Measurements from ENCODE around the gene HASPIN.

DNA sequence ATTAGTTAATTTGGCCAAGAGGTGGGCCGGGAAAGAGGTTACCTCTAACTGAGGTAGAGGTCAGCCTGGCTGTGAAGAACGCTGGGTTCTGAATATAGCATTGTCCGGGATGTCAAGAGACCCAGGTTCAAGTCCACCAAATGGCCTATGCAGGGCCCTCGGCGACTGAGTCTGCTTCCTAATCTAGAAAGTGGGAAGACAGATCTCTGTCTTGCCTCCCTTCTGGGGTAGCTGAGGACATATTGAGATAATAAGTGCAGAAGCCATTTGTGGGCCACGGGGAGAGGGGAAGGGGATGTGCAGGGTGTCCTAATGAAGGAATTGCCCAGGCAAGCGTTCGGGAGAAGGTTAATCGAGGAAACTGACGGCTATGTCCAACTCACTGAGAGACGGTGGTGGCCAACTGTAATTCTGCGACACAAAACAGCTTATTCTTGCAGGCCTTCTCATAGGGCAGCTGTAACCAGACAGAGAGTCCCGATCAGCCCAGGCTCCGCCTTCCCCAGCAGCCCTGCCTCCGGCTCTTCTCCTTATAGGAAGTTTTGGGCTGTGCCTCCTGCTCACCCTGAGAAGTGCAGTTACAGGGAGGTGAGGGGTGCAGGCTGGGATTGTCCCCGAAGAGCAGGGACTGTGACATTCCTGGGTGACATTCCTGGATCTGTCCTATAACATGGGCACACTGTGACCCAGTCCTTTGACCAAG lies 15.9 kb downstream of the HASPIN start:
- TF ChIP-seq, protein P1, sequence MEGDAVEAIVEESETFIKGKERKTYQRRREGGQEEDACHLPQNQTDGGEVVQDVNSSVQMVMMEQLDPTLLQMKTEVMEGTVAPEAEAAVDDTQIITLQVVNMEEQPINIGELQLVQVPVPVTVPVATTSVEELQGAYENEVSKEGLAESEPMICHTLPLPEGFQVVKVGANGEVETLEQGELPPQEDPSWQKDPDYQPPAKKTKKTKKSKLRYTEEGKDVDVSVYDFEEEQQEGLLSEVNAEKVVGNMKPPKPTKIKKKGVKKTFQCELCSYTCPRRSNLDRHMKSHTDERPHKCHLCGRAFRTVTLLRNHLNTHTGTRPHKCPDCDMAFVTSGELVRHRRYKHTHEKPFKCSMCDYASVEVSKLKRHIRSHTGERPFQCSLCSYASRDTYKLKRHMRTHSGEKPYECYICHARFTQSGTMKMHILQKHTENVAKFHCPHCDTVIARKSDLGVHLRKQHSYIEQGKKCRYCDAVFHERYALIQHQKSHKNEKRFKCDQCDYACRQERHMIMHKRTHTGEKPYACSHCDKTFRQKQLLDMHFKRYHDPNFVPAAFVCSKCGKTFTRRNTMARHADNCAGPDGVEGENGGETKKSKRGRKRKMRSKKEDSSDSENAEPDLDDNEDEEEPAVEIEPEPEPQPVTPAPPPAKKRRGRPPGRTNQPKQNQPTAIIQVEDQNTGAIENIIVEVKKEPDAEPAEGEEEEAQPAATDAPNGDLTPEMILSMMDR (IDR thresholded peaks at IDR 0.05; ENCODE audit: poor library complexity, severe bottlenecking) = no peak
- TF ChIP-seq POLR2AphosphoS5 (IDR thresholded peaks at IDR 0.05) (no peak), EZH2 (IDR thresholded peaks at IDR 0.05; ENCODE audit: borderline replicate concordance, insufficient read depth, low read length, poor library complexity, severe bottlenecking) (no peak), RAD21 (conservative IDR thresholded peaks at IDR 0.05) (no peak), EP300 (conservative IDR thresholded peaks at IDR 0.05; ENCODE audit: poor library complexity, severe bottlenecking) (no peak), TAF1 (IDR thresholded peaks at IDR 0.05; ENCODE audit: low read depth) (no peak), SMC3 (conservative IDR thresholded peaks at IDR 0.05; ENCODE audit: poor library complexity) (no peak), MXI1 (conservative IDR thresholded peaks at IDR 0.05; ENCODE audit: poor library complexity, severe bottlenecking) (no peak)
- TF ChIP-seq, protein P2, sequence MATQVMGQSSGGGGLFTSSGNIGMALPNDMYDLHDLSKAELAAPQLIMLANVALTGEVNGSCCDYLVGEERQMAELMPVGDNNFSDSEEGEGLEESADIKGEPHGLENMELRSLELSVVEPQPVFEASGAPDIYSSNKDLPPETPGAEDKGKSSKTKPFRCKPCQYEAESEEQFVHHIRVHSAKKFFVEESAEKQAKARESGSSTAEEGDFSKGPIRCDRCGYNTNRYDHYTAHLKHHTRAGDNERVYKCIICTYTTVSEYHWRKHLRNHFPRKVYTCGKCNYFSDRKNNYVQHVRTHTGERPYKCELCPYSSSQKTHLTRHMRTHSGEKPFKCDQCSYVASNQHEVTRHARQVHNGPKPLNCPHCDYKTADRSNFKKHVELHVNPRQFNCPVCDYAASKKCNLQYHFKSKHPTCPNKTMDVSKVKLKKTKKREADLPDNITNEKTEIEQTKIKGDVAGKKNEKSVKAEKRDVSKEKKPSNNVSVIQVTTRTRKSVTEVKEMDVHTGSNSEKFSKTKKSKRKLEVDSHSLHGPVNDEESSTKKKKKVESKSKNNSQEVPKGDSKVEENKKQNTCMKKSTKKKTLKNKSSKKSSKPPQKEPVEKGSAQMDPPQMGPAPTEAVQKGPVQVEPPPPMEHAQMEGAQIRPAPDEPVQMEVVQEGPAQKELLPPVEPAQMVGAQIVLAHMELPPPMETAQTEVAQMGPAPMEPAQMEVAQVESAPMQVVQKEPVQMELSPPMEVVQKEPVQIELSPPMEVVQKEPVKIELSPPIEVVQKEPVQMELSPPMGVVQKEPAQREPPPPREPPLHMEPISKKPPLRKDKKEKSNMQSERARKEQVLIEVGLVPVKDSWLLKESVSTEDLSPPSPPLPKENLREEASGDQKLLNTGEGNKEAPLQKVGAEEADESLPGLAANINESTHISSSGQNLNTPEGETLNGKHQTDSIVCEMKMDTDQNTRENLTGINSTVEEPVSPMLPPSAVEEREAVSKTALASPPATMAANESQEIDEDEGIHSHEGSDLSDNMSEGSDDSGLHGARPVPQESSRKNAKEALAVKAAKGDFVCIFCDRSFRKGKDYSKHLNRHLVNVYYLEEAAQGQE (IDR thresholded peaks at IDR 0.05; ENCODE audit: borderline replicate concordance) = no peak

Data from neural cell (in vitro differentiated cells).